Measurements from ENCODE around the gene WASF3.

Gene WASF3

GRCh38 chr13:26677156-26677555 is 119.7 kb downstream of the WASF3 start:
- Histone ChIP-seq H3K4me2 (ENCODE audit: low read length) (no peak overlapping the region), H3K9me3 (ENCODE audit: insufficient read depth, low read length) (no peaks in the 10 kb centered on the region), H3K27me3 (ENCODE audit: low read depth, low read length) (no peaks in the 10 kb centered on the region), H3K27ac (ENCODE audit: low read length) (no peak overlapping the region), H3K4me3 (ENCODE audit: low read length) (no peak overlapping the region), H3K4me1 (ENCODE audit: low read length) (peaks cover 23% of the 10 kb centered on the region), H3K79me2 (ENCODE audit: low read length) (no peaks in the 10 kb centered on the region), H2AFZ (ENCODE audit: low read depth, low read length) (no peak overlapping the region), H4K20me1 (ENCODE audit: insufficient read depth, low read length) (no peaks in the 10 kb centered on the region), H3K36me3 (replicated peaks; ENCODE audit: low read depth, low read length) (no peaks in the 10 kb centered on the region), H3K9ac (ENCODE audit: low read length) (no peak overlapping the region)
- TF ChIP-seq EZH2phosphoT487 (IDR thresholded peaks at IDR 0.05; ENCODE audit: low read depth) (no peak), CTCF (IDR thresholded peaks at IDR 0.05; ENCODE audit: low read depth, low read length) (no peak)

GRCh38 chr13:26678330-26678729 is 120.8 kb downstream of the WASF3 start:
- Histone ChIP-seq H4K20me1 (ENCODE audit: insufficient read depth, low read length) (no peaks in the 10 kb centered on the region), H3K9ac (ENCODE audit: low read length) (no peak overlapping the region), H3K36me3 (replicated peaks; ENCODE audit: low read depth, low read length) (no peaks in the 10 kb centered on the region), H3K79me2 (ENCODE audit: low read length) (no peaks in the 10 kb centered on the region), H2AFZ (ENCODE audit: low read depth, low read length) (peak overlapping the region; percentile 67), H3K4me2 (ENCODE audit: low read length) (peak overlapping the region; percentile 64), H3K4me1 (ENCODE audit: low read length) (peaks cover 23% of the 10 kb centered on the region), H3K4me3 (ENCODE audit: low read length) (peak overlapping the region; percentile 69), H3K9me3 (ENCODE audit: insufficient read depth, low read length) (no peaks in the 10 kb centered on the region), H3K27ac (ENCODE audit: low read length) (no peak overlapping the region), H3K27me3 (ENCODE audit: low read depth, low read length) (no peaks in the 10 kb centered on the region)
- TF ChIP-seq EZH2phosphoT487 (IDR thresholded peaks at IDR 0.05; ENCODE audit: low read depth), result no peak
- TF ChIP-seq CTCF (IDR thresholded peaks at IDR 0.05; ENCODE audit: low read depth, low read length), result no peak

- H3K79me2 ChIP-seq (ENCODE audit: low read length), result no peaks in the 10 kb centered on the region
- H4K20me1 ChIP-seq (ENCODE audit: insufficient read depth, low read length), result no peaks in the 10 kb centered on the region
- peaks cover 2% of the 10 kb centered on the region; the same call in 1 of the 2 replicates for H3K27me3 ChIP-seq (ENCODE audit: low read depth, low read length)
- H3K9me3 ChIP-seq (ENCODE audit: insufficient read depth, low read length), result no peaks in the 10 kb centered on the region
- H3K27ac ChIP-seq (ENCODE audit: low read length), result no peak overlapping the region
- H3K4me2 ChIP-seq (ENCODE audit: low read length), result peak overlapping the region; percentile 64
- peak overlapping the region; percentile 69 for H3K4me3 ChIP-seq (ENCODE audit: low read length)
- no peaks in the 10 kb centered on the region for H3K36me3 ChIP-seq (replicated peaks; ENCODE audit: low read depth, low read length)
- H3K9ac ChIP-seq (ENCODE audit: low read length), result peak overlapping the region; percentile 38; the same call in 1 of the 2 replicates
- H3K4me1 ChIP-seq (ENCODE audit: low read length), result peaks cover 23% of the 10 kb centered on the region
- H2AFZ ChIP-seq (ENCODE audit: low read depth, low read length), result peak overlapping the region; percentile 67
- TF ChIP-seq EZH2phosphoT487 (IDR thresholded peaks at IDR 0.05; ENCODE audit: low read depth) (no peak), CTCF (IDR thresholded peaks at IDR 0.05; ENCODE audit: low read depth, low read length) (peak; percentile 41)
Observed at GRCh38 chr13:26678796-26679195, 121.3 kb downstream of the WASF3 start.

- Histone ChIP-seq H3K9me3 (ENCODE audit: insufficient read depth, low read length) (no peaks in the 10 kb centered on the region), H4K20me1 (ENCODE audit: insufficient read depth, low read length) (no peaks in the 10 kb centered on the region), H3K36me3 (replicated peaks; ENCODE audit: low read depth, low read length) (no peaks in the 10 kb centered on the region), H3K9ac (ENCODE audit: low read length) (peak overlapping the region; percentile 38; the same call in 1 of the 2 replicates), H3K4me2 (ENCODE audit: low read length) (peak overlapping the region; percentile 64), H3K4me3 (ENCODE audit: low read length) (peak overlapping the region; percentile 69), H3K27ac (ENCODE audit: low read length) (no peak overlapping the region), H2AFZ (ENCODE audit: low read depth, low read length) (peak overlapping the region; percentile 67), H3K4me1 (ENCODE audit: low read length) (peaks cover 23% of the 10 kb centered on the region), H3K79me2 (ENCODE audit: low read length) (no peaks in the 10 kb centered on the region), H3K27me3 (ENCODE audit: low read depth, low read length) (peaks cover 5% of the 10 kb centered on the region; the same call in 1 of the 2 replicates)
- no peak for TF ChIP-seq EZH2phosphoT487 (IDR thresholded peaks at IDR 0.05; ENCODE audit: low read depth)
- no peak for TF ChIP-seq CTCF (IDR thresholded peaks at IDR 0.05; ENCODE audit: low read depth, low read length)
Observed at GRCh38 chr13:26679411-26680122, 122.1 kb downstream of the WASF3 start.
